HG03175 (cell line): Measurements from ENCODE around the gene MEOX1.

Experiments
- ATAC-seq: cut with Tn5 transposase; IDR thresholded peaks from one replicate; pipeline ENCODE4 v1.9.1; 2021; ENCODE audit warnings: mild to moderate bottlenecking, moderate library complexity; ENCODE audit not compliant: unreplicated experiment

Gene MEOX1

DNA sequence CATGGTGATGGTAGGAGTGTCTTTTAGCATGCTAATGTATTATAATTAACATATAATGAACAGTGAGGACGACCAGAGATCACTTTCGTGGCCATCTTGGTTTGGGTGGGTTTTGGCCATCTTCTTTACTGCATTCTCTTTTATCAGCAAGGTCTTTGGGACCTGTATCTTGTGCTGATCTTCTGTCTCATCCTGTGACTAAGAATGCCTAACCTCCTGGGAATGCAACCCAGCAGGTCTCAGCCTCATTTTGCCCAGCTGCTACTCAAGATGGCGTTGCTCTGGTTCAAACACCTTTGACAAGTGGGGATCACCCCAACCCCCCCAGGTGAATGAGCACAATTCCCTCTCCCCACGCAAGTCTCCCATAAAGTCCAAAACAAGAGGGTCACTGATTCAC, 66.3 kb downstream of the MEOX1 start:
- no peak for ATAC-seq

DNA sequence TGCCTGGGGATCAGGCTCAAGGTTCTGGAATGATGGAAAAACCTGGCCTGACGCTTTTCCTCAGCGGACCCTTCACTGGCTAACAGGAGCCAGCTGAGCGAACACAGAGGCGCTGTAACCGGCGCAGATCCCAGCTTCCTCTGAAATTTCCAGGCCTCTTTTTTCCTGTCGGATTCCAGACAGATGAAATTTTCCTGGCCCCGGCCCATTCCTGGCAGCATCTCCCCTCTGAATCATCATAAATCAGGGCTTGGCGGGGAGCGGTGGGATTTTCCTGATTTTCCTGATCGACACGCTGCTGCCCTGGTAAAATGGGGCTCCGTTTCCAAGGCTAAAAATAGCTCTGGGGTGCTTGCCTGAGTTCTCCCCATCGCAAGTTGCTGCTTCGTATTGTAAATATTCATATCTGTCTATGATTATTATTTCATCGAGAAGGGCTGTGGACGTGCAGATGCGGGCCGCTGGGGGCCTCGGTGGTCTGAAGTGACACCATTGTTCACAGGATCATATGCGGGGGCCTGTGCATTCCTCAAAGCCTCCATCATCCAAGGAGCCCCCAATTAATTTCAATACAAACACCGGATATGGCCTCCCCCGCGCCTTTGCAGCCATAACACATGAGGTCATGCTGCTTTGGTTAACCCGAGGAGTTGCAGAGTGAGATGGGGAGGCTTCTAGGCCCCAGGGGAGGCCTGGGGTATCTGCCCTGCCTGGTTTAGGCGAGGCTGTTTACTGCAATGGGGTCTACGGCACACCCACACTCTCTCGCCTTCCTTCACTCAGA, 69.8 kb downstream of the MEOX1 start:
- ATAC-seq, result no peak

DNA sequence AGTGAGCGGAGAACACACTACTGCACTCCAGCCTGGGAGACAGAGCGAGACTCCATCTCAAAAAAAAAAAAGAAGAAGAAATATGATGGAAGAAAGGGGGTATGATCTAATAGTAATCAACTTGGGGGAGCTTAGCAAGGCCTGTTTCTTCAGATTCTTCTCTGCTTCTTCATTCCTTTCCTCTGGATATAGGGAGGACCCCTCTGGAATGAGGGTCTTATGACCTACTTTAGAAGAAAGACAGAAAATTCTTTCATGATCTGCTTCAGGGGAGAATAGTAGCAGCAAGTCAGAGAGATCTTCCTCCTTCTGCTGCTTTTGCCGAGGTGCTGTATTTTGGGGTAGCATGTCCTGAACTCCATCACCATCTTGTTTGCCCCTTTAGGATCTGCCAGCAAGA, 70.7 kb downstream of the MEOX1 start:
- no peak for ATAC-seq
